ENCODE results near the gene PTPN2.

PTPN2 gene

GRCh38 chr18:12823892-12824291, 60.1 kb downstream of the PTPN2 start:
- Histone ChIP-seq H3F3A (ENCODE audit: insufficient read depth) (no peaks in the 10 kb centered on the region), H3K27me3 (ENCODE audit: low read length) (no peaks in the 10 kb centered on the region), H3K36me3 (ENCODE audit: low read length) (peaks cover 11% of the 10 kb centered on the region; the same call in 1 of the 2 replicates), H4K20me1 (ENCODE audit: low read depth, low read length) (no peaks in the 10 kb centered on the region), H3K9me2 (replicated peaks; ENCODE audit: insufficient read depth, low read length) (no peaks in the 10 kb centered on the region), H3K4me2 (ENCODE audit: low read depth, low read length, poor library complexity, severe bottlenecking) (no peak overlapping the region), H3K27ac (ENCODE audit: low read depth, low read length) (no peak overlapping the region), H3K79me2 (ENCODE audit: insufficient read depth, low read length) (no peaks in the 10 kb centered on the region), H3K9me3 (ENCODE audit: insufficient read depth, low read length) (no peaks in the 10 kb centered on the region), H3K4me3 (ENCODE audit: insufficient read depth, low read length, poor library complexity, severe bottlenecking) (no peak overlapping the region), H2AFZ (ENCODE audit: low read depth, low read length, severe bottlenecking) (no peak overlapping the region), H3K9ac (ENCODE audit: low read length) (no peak overlapping the region)
- TF ChIP-seq EZH2phosphoT487 (conservative IDR thresholded peaks at IDR 0.05; ENCODE audit: low read length), result no peak
- TF ChIP-seq CTCF (IDR thresholded peaks at IDR 0.05; ENCODE audit: insufficient read depth, low read length, poor library complexity, severe bottlenecking), result no peak

GRCh38 chr18:12821408-12821807, 62.6 kb downstream of the PTPN2 start:
- no peak for TF ChIP-seq CTCF (IDR thresholded peaks at IDR 0.05; ENCODE audit: insufficient read depth, low read length, poor library complexity, severe bottlenecking)
- TF ChIP-seq EZH2phosphoT487 (conservative IDR thresholded peaks at IDR 0.05; ENCODE audit: low read length), result no peak
- no peaks in the 10 kb centered on the region for H3K9me3 ChIP-seq (ENCODE audit: insufficient read depth, low read length)
- H2AFZ ChIP-seq (ENCODE audit: low read depth, low read length, severe bottlenecking), result no peak overlapping the region
- no peak overlapping the region for H3K27ac ChIP-seq (ENCODE audit: low read depth, low read length)
- H3K36me3 ChIP-seq (ENCODE audit: low read length), result peaks cover 10% of the 10 kb centered on the region; the same call in 1 of the 2 replicates
- H3K9ac ChIP-seq (ENCODE audit: low read length), result no peak overlapping the region
- H3K79me2 ChIP-seq (ENCODE audit: insufficient read depth, low read length), result no peaks in the 10 kb centered on the region
- H3K4me2 ChIP-seq (ENCODE audit: low read depth, low read length, poor library complexity, severe bottlenecking), result no peak overlapping the region
- no peak overlapping the region for H3K4me3 ChIP-seq (ENCODE audit: insufficient read depth, low read length, poor library complexity, severe bottlenecking)
- no peaks in the 10 kb centered on the region for H3K9me2 ChIP-seq (replicated peaks; ENCODE audit: insufficient read depth, low read length)
- no peaks in the 10 kb centered on the region for H4K20me1 ChIP-seq (ENCODE audit: low read depth, low read length)
- no peaks in the 10 kb centered on the region for H3K27me3 ChIP-seq (ENCODE audit: low read length)
- no peaks in the 10 kb centered on the region for H3F3A ChIP-seq (ENCODE audit: insufficient read depth)

- Histone ChIP-seq H3K27me3 (ENCODE audit: low read length) (no peaks in the 10 kb centered on the region), H3K79me2 (ENCODE audit: insufficient read depth, low read length) (no peaks in the 10 kb centered on the region), H3K27ac (ENCODE audit: low read depth, low read length) (no peak overlapping the region), H3K9me2 (replicated peaks; ENCODE audit: insufficient read depth, low read length) (no peaks in the 10 kb centered on the region), H3F3A (ENCODE audit: insufficient read depth) (no peaks in the 10 kb centered on the region), H3K36me3 (ENCODE audit: low read length) (peaks cover 13% of the 10 kb centered on the region; the same call in 1 of the 2 replicates), H3K9me3 (ENCODE audit: insufficient read depth, low read length) (no peaks in the 10 kb centered on the region), H3K4me3 (ENCODE audit: insufficient read depth, low read length, poor library complexity, severe bottlenecking) (no peak overlapping the region), H3K9ac (ENCODE audit: low read length) (no peak overlapping the region), H3K4me2 (ENCODE audit: low read depth, low read length, poor library complexity, severe bottlenecking) (no peak overlapping the region), H2AFZ (ENCODE audit: low read depth, low read length, severe bottlenecking) (no peak overlapping the region), H4K20me1 (ENCODE audit: low read depth, low read length) (no peaks in the 10 kb centered on the region)
- TF ChIP-seq EZH2phosphoT487 (conservative IDR thresholded peaks at IDR 0.05; ENCODE audit: low read length), result no peak
- no peak for TF ChIP-seq CTCF (IDR thresholded peaks at IDR 0.05; ENCODE audit: insufficient read depth, low read length, poor library complexity, severe bottlenecking)
Observed at GRCh38 chr18:12820506-12820905, 63.5 kb downstream of the PTPN2 start.

Data from SU-DHL-6 (cell line).